MV-4-11 (cell line): Measurements from ENCODE around the gene GPBP1.
A peak's percentile ranks its signal among the peaks of the same experiment; 100 is the strongest.
"Not testable (repeated sequence)": the region's sequence is repeated elsewhere in the genome, so short reads cannot be mapped to it uniquely, and the experiment has no call there.

Source experiments
- DNase-seq: peaks from one replicate; lab custom pipeline; 2025; lab: John Stamatoyannopoulos, UW

GPBP1 gene, protein sequence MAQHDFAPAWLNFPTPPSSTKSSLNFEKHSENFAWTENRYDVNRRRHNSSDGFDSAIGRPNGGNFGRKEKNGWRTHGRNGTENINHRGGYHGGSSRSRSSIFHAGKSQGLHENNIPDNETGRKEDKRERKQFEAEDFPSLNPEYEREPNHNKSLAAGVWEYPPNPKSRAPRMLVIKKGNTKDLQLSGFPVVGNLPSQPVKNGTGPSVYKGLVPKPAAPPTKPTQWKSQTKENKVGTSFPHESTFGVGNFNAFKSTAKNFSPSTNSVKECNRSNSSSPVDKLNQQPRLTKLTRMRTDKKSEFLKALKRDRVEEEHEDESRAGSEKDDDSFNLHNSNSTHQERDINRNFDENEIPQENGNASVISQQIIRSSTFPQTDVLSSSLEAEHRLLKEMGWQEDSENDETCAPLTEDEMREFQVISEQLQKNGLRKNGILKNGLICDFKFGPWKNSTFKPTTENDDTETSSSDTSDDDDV

DNA sequence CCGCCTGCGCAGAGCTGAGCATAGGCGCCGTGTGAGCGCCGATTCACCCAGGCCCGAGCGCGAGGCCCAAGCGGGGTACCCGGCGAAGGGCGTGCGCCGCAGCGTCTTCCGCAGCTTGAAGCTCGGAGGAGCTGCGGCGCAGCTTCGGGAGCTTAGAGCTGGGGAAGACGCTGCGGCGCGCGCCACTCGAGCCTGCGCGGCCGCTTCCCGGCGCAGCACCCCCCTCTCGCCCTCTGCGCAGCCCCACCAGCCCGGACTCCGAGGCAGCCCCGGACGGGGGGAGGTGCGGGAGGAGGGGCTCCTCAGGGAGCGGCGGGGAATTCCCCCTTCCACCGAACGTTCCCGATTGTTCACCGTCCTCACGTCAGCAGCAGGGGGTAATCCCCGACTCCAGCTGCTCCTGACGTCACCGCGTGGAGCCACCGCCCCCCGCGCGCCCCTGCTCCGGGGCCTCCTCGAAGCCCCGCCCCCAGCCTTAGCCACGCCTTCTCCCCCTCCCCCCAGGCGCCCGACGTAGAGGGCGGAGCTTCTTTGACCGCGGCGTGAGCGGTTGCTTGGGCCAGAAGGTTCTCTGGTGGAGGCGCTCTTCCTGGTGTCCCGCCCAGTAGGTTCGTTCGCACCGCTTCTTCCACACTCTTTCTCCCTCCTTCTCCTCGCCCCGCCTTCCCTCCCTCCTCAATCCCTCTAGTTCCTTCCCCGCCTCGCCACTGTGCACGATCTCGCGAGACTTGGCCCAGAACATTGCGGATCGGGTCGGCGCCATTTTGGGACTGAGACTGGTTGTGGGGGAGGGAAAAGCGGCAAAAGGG, at the start of gene GPBP1:
Gene GPBP1, plus strand, starts transcription at position 741 of the 809 bp plus-strand sequence. CDS start 40,072 bp downstream, outside the sequence.
- peak; percentile 99 for DNase-seq

DNA sequence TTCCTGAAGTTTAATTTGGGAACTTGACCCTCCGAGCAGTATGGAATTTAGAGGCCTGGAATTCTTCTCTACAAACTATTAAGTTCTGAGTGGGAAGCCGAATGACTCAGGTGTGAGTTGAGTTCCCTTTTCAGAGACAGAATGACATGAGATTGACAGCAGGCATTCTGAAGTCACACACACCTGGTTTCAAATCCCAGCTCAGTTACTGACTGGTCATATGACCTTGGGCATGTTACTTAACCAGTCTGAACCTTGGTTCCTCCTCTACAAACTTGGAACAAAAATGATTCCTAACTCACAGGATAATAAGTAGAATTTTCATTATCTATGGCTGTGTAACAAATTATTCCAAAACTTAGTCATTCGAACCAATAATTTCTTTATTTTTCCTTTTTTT, 45.5 kb upstream of the GPBP1 start:
- DNase-seq, result no peak

DNA sequence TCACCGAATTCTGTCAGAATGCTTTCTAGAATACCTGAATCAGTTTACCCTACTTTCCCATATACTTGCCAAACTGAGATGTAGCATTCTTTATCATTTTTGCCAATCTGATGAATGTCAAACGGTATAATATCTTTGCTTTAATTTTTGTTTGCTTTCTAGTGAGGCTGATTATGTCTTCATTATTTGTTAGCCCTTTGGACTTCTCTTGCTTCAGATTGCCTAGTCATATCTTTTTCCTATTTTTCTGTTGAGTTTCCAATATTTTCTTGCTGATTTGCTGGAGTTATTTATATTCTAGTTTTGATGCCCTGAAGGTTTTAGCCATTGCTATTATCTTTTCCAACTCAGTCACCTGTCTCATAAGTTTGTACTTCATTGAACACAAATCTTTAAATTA, 40.3 kb upstream of the GPBP1 start:
- DNase-seq, result no peak

DNA sequence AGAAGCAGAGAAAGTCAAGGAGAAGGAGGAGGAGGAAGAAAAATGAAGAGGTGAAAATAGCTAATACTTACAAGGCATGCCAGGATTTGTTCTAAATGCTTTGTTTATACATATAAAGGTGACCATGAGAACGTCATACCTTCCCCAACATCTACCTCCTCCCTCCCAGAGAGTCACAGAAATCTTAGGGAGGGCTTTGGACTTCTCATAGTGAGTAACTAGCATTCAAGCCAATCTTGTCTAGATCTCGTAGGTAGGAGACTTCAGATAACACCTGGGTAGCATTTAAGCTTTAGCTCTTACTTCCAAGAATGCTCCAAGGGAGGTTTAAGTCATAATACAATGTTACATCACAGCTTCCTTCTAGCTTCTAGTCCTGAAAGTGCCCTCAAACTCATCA, 36.5 kb upstream of the GPBP1 start:
- DNase-seq, result no peak

DNA sequence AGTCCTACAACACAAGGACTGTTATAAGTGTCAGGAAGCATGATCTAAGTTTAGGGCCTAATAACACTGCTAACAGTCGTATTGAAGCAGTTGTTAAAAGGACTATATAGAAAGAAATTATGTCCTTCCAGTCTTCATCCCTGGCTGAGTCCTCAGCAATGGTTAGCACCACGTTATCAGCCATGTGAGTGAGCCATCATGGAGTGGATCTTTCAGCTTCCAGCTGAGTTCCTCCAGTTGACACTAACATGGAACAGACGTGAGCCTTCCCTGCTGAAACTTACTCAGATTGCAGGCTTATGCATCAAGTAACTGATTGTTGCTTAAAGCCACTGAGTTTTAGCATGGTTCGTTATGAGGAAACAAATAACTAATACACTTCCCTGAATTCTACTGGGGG, 21.5 kb upstream of the GPBP1 start:
- DNase-seq, result no peak

DNA sequence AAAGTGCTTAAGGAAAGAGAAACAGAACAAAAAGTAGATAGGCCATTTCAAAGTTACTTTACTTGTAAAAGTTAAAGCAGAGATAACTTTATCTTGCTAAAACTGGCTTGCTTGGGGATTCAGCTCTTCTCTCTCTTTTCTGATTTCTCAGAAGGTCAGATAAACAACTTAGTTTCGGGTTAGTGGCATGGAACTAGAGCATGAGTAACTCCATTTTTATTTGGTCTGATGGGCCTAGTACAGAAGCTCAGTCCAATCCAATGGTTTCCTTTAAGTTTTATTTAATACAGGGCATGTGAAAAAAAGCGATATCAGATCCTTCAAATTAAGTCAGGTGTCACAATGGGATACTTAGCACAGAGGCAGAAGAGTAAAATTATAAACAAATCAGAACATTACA, 18.8 kb upstream of the GPBP1 start:
- DNase-seq, result no peak

DNA sequence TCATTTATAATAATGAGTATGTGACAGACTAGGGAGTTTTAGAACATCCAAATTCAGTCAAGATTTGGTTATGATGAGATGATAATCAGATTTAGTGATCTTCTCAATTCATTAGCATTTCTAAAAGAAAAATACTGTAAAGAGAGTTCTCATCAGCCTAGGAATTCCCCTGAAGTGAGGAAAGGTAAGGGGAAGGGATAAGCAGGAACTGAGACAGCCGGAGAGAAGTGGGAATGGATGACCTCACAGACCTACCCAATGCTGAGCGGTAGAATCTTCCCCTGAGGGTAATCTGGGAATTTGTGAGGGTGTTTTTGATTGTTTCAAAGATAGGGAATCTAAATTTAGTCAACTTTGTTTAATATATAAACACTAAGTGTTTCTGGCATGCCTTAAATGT, 16.7 kb upstream of the GPBP1 start:
- DNase-seq, result no peak

DNA sequence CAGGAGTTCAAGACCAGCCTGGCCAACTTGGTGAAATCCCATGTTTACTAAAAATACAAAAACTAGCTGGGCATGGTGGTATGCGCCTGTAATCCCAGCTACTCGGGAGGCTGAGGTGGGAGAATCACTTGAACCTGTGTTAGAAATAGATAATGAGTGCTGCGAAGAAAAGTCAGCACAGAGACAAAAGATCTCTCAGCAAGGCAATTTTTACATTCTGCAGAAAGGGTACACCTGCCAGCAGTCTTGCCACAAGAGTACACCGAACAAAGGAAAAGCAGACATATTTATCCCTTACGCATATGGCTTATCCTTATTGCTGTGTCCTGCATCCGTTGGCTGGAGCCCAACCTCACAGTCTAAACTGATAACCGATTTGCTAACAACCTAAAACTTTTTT, 16.2 kb upstream of the GPBP1 start:
- DNase-seq, result no peak

DNA sequence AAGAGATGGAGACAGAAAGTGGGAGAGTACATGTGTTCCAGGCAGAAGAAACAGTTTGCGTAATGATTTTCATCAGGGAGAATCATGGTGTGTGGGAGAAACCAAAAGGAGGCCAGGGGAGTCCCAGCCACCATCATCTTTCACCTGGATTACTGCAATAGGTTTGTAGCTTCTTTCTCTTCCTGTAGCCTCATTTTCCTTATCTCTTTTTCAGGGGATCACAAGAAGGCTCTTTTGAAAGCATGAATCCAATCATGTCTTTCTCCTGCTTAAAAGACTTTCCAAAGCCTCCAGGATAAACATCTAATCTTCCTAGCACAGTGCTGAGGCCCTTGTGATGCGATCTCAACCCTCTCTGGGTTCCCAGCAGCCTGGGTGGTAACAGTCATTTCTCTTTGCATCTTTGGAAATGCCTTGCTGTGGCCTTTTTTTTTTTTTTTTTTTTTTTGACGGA, 10.3 kb upstream of the GPBP1 start:
- DNase-seq, result no peak

DNA sequence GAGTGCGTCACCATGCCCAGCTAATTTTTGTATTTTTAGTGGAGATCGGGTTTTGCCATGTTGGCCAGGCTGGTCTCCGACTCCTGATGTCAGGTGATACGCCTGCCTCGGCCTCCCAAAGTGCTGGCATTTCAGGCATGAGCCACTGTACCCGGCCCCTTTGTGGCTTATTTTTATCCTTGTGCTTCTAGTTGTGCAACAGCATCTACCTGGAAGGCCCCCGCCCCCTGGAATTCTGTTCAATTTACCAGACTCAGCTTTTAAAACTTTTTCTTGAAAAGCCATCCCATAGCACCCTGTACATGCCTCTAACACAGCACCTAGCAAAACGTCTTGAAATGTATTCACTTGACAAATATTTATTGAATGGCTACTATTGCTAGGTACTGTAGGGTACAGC, 9.7 kb upstream of the GPBP1 start:
- no peak for DNase-seq

DNA sequence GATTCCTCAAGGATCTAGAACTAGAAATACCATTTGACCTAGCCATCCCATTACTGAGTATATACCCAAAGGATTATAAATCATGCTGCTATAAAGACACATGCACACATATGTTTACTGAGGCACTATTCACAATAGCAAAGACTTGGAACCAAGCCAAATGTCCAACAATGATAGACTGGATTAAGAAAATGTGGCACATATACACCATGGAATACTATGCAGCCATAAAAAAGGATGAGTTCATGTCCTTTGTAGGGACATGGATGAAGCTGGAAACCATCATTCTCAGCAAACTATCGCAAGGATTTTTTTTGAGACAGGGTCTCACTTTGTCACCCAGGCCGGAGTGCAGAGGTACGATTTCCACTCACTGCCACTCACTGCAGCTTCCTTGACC, 8.7 kb upstream of the GPBP1 start:
- not testable (repeated sequence) for DNase-seq

DNA sequence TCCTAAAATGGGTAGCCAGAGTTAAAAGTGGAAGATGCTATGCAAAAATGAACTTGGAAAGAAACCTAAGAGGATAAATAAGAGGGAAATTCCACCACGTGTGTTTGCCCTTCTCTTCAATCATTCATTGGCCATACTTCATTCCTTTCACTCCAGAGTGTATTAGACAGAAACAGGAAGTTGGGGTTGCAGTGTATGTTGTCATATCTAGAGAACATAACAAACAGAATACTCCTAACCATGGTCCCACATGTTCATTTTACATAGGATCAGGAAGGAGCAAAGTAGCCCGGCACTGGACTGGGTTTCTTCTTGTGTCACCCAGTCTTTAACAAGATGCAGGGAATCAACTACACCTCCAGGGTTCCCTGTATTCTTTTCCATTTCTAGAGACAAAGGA, 7.6 kb upstream of the GPBP1 start:
- peak; percentile 90 for DNase-seq

DNA sequence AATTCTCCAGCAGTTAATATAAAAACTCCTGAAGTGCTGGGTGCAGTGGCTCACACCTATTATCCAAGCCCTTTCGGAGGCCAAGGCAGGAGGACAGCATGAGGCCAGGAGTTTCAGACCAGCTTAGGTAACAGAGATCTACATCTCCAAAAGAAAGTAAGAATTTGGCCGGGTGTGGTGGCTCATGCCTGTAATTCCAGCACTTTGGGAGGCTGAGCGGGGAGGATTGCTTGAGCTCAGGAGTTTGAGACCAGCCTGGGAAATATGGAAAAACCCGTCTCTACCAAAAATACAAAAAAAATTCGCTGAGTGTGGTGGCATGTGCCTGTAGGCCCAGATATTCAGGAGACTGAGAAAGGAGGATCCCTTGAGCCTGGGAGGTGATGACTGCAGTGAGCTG, 6.7 kb upstream of the GPBP1 start:
- DNase-seq, result no peak

DNA sequence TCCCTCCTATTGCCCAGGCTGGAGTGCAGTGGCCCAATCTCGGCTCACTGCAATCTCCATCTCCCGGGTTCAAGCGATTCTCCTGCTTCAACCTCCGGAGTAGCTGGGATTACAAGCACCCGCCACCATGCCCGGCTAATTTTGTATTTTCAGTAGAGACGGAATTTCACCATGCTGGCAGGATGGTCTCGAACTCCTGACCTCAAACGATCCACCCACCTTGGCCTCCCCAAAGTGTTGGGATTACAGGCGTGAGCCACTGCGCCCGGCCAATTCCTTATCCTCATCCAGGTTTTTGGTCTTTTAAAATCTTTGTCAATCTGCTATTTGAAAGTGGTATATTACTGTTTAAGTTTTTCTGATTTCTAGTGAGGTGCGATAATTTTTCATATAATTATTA, 3.7 kb upstream of the GPBP1 start:
- DNase-seq, result not testable (repeated sequence)

DNA sequence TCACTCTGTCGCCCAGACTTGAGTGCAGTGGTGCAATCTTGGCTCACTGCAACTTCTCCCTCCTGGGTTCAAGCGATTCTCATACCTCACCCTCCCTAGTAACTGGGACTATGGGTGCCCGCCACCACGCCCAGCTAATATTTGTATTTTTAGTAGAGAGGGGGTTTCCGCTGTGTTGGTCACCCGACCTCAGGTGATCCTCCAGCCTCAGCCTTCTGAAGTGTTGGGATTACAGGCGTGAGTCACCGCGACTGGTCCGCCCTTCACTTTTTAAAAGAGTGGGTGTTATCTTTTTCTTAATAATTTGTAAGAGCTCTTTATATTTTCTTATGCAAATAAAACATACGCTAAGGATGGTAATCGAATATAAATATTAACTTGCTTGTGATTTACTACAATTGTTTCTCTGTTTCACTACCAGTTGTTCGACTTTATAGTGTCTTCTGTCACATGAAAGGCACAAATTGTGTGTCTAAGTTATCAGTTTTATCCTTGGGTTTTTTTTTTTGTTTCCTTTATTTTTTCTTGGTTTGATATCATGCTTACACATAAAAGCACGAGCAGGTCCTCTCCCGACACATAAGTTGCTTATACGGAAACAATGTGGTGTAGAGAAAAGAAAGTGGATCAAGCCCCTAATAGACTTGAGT, 1.9 kb upstream of the GPBP1 start:
- DNase-seq, result no peak

DNA sequence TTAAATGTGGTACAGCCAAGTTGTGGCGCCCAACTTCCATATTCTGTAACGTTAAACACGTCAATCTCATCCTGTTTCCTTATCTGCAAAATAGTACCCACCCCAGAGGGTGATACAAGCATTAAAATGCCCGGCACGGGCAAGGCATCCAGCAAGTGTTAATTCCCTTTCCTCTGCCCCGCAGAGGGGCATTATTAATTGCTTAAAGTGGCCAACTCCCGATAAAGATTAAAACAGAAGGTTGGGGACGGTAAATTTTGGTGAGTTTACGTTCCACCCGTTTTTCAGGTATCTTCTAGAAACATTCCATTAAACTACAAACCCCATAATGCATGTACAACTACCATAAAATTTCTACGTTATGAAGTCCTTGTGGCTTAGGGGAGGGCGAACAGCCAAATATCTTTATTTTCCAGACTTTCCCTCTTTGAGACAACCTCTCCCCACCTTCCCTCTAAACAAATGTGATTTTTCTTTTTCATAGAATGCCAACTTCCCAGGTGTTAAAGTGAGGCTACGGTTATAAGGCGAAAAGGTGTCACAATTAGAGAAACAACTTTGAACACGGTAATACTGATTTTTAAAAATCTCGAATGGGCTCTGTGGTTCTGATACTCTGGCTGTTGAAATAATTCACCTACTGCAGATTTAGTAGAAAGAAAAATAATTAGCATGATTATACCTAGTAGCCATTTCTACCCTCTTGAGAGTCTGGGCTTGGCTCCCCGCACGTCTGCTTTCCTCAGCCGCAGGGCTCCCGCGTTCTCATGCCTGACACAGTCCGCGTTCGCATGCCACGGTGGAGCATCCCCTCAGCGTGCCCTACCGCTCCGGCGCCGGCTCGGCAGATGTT, 1.2 kb upstream of the GPBP1 start:
- no peak for DNase-seq

DNA sequence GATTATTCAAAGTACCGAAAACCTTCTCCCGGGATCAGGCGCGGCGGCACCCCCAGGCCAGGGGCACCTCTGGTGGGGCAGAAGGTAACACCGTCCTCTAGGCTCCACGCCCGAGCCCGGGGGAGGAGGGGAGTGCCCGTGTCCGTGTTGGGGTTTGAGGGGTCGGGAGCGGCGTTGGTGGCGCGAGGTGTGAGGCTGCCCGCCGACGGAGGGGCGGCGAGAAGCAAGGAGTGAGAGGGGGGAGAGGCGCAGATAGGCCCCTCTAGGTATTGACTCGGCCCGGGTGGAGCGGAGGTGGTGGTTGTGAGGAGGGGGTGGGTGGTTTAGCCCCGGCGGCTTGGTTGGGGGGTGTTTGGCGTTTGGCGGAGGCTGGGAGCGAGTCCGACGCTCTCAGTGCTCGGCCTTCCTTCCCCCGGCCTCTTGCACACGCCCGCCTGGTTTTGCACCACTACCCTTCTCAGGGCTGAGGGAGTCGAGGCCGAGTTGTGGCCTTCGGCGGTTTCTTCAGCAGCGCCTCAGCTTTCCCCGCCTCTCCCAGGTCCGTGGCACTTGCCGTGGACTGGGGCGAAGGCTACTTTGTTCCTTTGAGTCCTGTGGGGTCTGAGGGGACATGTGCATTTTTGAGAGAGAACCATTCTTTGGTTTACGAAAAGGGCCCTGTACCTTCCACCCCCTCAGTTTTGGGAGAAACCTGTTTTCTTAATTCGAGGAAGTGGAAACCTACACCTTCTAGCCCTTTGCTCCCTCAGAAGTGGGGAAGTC, 450 bp downstream of the GPBP1 start:
- DNase-seq, result no peak

DNA sequence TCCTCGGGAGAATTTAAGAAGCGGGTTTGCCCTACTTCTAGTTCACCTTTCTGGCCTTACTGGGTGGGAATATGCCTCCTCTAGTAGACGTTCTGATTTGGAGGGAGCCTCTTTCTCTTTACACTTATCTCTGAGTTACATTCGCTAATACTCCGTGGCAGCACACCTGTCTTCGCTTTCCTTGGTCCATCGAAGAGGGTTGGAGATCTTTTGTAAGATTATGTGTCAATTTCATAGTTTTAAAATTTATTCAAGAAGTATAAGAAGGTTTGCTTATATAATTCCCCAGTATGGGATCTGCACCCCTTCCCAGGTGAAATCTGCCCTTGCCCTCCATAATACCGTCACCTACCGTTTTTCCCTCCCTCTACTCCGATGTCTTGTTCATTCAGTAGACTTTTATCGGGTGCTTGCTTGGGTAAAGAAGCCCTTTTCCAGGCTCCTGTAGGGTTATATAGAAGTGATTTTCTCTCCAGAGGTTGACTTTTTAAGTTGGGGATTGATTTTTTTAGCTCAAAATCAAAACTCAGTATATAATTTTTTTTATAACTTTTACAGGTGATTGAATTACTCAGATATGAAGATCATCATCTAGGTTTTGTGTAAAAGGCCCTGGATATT, 1.1 kb downstream of the GPBP1 start:
- no peak for DNase-seq

DNA sequence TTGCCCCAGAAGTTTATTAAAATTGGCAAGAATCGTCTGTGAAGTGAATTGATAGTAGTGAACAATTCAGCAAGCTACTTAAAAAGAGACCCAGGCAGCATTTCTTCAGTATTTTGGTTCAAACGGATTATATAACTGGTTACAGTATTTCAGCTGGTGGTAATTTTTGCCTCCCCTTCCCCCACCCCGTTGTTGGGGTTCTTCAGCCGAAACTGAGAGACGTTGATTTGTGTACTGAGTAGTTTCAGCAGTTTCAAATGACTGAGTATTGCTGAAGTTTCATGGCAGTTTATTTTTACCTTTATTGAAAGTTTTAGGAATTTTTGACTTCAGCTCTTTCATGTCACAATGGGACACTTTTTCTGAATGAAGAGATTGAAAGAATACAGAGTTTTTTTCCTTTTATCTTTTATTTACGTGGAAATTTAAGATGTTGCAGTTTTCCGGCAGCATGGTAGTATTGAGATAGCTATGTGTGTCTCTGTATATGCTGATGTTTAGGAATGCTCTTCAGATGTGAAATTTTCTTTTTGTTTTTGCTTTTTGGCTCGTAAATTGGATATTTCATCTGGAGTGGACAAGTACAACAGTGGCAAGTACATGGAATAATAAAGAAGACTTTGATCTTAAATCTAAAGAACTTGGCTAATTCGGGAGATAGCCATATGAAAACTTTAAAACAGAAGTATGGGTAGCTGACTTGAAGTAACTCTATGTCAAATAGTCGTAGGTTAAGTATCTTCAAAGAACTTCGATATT, 1.9 kb downstream of the GPBP1 start:
- no peak for DNase-seq
